ENCODE data around the gene HOXA9.

HOXA9 gene

DNA sequence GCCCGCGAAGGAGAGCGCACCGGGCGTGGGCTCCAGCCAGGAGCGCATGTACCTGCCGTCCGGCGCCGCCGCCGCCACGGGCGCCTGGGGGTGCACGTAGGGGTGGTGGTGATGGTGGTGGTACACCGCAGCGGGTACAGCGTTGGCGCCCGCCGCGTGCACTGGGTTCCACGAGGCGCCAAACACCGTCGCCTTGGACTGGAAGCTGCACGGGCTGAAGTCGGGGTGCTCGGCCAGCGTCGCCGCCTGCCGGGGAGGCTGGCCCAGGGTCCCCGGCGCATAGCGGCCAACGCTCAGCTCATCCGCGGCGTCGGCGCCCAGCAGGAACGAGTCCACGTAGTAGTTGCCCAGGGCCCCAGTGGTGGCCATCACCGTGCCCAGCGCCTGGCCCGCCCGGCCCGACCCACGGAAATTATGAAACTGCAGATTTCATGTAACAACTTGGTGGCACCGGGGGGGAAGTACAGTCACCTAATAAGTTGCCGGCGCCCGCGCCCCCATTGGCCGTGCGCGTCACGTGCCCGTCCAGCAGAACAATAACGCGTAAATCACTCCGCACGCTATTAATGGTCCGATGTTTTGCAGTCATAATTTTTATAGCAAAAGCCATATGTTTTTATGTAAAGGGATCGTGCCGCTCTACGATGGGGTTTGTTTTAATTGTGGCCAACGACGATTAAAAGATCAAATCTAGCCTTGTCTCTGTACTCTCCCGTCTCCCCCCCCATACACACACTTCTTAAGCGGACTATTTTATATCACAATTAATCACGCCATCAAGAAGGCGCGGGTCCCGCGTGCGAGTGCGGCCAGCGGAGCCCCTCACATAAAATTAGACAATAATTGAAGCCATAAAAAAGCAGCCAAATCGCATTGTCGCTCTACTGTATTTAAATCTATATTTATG is at the start of gene HOXA9:
Gene HOXA9, minus strand, starts transcription at position 449 of the 907 bp plus-strand sequence. Its CDS starts 80 bp downstream, at position 369.
- FAIRE-seq, result no peak

- FAIRE-seq, result no peak
These were observed 49.1 kb upstream of the HOXA9 start for GRCh38 chr7:27214239-27214950.

DNA sequence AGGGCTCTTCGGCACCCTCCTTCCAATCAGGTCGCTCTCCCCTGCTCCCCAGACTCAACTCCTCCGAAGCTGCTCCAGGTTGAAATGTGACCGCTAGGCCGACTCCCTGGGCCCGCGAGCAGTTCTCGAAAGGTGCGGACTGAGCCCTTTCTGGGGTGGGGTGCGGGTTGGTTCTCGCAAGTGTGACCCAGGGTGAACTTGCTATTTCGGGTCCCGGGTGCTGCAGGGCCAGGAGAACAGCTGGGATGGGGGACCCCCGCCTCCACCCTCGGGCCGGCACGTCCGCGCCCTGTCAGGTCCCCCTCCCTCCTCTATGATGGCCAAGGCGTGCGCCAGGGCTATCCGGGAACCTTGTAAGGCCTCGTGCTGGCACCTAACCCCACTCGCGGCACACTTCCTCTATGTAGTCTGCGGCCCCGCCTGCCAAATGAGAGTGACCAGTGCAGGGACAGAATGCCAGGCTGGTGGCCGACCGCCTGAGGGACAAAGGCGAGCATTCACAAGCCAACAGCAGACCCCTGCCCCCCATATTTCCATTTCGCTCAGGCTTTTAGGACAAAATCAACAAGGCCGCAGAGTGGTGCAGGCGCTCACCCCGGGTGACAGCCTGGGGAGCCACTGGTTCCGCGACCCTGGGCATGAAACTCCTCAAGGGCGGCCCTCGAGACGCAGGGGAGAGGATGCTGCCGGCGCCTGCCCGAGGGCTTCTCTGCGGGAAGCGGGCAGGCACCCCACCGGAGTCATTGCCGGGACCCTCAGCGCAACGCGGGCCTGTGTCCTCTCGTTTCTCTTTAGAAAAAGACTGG is 48.3 kb upstream of the HOXA9 start:
- FAIRE-seq, result no peak

GRCh38 chr7:27212497-27213432 is 47.4 kb upstream of the HOXA9 start:
- FAIRE-seq, result no peak

DNA sequence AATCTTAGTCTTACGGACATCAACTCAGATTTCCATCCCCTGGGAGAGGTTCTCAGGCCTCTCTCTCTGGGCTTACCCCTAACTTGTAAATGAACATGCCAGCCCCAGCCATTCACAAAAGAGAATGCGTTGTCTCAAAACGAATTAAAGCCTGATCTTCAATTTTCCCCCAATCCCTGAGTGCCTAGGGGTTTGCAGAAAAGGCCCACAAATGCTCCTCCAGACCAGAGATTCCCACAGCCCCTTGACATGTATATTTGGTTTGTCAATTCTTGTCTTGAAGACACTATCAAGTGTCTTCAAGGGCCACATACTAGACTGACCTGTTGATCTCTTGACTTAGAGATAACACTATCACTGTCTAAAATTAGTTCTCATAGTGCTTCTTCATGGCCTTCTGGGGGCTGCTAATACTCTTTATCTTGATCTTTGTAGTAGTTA is 46.4 kb upstream of the HOXA9 start:
- FAIRE-seq, result no peak

GRCh38 chr7:27211084-27211446 is 45.7 kb upstream of the HOXA9 start:
- FAIRE-seq, result no peak

- no peak for FAIRE-seq
These were observed 45.2 kb upstream of the HOXA9 start for GRCh38 chr7:27210441-27211083.

- no peak for FAIRE-seq
These were observed 44.6 kb upstream of the HOXA9 start for GRCh38 chr7:27209933-27210440.

DNA sequence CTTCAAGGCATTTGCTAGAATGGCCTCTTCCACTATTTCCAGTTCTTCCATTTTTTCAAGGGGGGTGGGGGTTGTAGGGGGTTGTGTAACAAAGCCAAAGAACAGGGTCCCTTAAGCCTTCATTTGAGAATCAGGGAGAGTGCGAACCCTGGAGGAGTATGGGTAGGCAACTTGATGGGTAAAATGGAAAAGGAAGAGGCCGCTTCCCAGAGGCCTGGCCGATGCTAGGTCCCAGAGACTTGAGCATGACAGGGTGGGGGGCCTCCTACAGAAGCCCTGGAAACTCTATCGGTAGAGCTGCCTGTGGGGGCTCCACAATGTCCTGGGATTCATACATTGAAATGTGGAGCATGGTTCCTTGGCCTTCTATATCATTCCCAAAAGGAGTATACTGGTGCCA is 43.7 kb upstream of the HOXA9 start:
- FAIRE-seq, result no peak

DNA sequence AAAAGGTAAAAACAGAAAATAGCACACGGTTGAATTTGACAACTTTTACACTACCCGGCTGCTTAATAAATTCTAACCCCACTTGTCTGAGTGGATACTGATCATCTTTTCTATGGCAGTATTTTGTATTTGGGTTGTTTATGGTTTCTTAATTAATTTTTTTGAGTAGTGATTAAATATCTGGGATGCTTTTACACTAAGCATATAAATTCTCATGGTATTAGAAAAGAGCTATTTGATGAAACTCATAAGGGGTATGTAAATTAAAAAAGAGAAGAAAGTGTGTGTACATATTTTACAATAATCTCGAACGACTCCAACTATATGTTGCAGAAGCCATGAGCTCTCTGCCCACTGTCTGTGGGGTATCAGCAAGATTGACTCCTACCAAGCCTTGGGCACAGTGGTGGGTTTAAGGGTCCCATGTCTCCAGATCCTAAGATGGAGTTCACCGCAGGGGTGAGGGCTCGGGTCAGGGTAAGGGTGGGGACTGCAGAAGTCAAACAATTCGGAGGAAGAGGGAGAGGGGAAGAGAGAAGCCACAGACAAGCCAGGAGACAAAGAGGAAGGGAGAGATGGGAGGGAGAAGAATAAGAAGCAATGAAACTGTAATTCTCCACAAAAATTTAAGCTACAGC is 42.1 kb upstream of the HOXA9 start:
- no peak for FAIRE-seq

DNA sequence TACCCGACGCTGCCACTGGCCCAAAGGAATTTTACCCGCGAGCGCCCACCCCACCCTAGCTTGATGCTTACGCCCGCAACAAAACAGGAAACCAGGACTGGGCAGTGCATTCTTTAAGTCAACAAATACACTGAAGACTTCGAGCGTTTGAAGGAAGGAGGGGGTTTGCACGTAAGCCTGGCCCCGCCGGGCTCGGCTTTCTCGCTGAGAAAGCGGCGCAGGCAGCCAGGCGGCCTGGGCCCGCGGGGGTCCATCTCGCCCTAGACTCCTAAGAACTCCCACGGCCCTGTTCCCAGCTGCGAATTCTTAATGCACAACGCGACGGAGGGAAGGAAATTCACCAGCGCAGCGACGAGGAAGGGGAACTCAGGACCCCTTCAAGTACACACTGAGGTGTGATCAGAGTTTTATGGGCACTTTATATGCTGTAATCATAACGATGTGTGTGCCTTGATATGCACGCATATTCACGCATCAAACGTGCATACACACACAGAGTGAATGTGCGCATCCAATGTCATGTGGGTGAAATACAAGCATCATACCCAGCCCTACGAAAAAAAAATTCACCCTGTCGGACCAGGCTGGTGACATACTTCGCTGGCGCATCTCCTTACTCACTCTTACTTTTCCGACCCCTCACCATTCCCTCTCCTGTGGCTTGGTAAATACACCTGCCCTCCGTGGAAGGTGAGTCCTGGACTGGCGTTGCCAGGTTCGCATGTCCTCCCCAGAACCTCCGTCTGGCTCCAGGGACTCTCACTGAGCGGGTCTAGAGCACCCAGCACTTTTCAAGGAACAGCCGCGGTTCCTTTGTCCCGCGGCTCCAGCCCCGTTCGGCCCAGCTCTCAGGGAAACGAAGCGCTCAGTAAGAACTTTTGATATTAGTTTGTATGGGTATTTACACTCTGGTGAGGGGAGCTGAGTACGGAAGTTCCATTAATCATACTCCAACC is 40.3 kb upstream of the HOXA9 start:
- FAIRE-seq, result no peak

DNA sequence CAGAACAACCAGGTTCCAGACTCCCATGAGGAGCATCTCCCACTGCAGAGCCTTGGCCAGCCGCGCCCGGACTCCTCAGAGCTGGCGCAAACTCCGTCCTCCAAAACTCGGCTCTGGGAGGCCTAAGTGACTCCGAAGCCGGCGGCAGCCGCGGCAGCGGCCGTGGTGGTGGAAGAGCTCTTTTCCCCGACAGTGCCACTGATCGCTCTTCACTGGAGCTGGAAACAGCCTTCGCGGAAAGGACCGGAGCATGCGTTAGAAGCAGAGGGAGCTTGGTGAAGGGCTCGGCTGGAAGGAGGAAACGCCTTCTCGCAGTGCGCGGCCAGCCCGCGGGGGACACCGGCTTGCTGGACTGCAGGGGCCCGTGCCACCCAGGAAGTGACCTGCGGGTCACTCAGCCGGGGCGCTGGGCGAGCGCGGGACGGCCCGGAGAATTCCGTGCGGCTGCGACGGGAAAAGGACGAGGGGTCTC is 39.5 kb upstream of the HOXA9 start:
- FAIRE-seq, result no peak

DNA sequence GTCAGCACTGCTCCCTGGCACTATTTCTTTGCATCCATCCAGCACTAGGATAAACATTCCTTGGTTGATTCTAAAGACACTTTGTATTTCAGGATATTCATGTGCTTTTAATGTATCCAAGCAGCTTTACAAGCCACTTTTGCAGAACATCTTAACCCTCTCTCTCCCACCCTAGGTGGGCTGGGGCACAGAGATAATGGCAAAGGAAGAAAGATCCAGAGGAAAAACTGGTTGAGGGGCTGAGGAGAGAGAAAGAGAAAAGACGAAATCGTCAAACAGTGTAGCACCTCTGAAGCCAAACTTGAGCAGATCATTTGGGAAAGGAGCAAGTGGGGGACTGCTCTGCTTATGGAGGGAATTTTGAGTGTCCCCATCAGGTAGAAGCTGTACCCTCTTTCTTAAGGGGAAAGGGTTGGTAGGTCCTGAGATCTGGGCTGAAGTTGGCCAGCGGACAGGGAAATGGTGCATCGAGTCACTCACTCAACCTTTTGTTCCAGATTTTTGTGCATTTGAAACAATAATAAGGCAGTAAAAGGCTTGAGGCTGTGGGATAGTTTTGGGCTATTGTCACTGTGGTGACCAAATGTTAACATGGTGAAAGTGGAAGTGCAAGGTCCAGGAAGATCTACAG is 38.7 kb upstream of the HOXA9 start:
- no peak for FAIRE-seq

- FAIRE-seq, result no peak
These were observed 38.1 kb upstream of the HOXA9 start for GRCh38 chr7:27203365-27203953.

DNA sequence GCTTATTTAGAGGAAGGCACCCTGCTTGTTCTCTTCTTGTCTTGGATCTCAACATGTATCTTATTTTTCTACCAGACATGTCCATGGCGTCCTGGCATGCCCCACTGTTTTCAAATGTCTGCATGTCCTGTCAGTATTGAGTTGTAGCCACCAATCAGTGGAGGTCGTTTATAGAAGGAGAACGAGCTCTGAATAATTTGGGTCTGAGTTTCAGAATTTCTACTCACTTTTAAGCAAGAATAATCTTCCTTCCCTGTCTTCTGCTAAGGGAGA is 37.5 kb upstream of the HOXA9 start:
- FAIRE-seq, result no peak

DNA sequence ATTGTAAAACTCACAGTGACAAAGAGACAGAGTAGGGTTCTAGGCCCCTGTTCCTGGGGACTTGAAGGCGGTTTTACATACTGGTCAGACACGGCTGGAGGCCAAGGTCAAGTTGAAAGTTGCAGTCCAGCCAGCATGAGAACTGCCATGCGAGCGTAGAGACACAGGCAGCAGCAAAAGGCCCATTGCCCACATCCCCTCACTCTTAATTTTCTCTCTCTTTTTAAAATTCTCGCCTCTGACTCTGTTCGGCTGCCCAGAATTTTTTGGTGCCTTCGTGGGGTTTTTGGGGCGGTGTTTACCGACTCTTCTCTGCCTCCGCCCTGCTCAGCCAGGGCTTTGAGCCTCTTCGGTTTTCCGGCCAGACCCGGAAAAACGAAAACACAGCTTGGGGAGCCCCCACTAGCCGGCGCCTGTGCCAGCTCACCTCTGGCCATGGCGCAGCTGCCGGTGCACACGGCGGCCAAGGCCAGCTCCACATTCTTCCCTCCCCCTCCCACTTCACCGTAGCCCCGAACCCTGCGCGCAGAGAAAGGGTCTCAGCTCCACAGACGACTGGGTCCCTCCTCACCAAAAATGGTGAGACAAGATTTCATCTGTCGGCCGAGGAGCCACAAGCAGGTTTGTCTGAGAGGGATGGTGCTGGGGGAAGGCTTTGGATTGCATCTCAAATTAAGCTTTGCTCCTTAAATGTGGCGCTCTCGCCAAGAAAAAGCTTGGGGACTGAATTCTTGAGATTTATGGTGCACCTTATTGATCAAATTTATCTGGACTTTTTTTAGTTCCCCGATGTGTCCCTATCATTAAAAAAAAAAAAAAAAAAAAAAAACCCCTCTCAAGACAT is 36.9 kb upstream of the HOXA9 start:
- no peak for FAIRE-seq

GRCh38 chr7:27201580-27202017 is 36.3 kb upstream of the HOXA9 start:
- FAIRE-seq, result no peak

Measured in colon (tissue), 2 donors.